HK-2 (cell line): ENCODE measurements around the gene MYOF.
"Not testable (repeated sequence)": the region's sequence is repeated elsewhere in the genome, so short reads cannot be mapped to it uniquely, and the experiment has no call there.

Source experiments
- DNase-seq: peaks from one replicate; pipeline ENCODE4 v3.0.0-alpha.2; 2018; ENCODE audit not compliant: unreplicated experiment

Gene MYOF

GRCh38 chr10:93476756-93477155 lies 5.4 kb downstream of the MYOF start:
- DNase-seq: no peak

GRCh38 chr10:93475871-93476270 lies 6.3 kb downstream of the MYOF start:
- DNase-seq: no peak

GRCh38 chr10:93475227-93475626 lies 6.9 kb downstream of the MYOF start:
- no peak for DNase-seq

GRCh38 chr10:93473804-93474472 lies 8.2 kb downstream of the MYOF start:
- DNase-seq: no peak

GRCh38 chr10:93473161-93473560 lies 9.0 kb downstream of the MYOF start:
- no peak for DNase-seq

GRCh38 chr10:93471110-93471651 lies 11.0 kb downstream of the MYOF start:
- DNase-seq: peak; percentile 56

GRCh38 chr10:93469454-93469853 lies 12.7 kb downstream of the MYOF start:
- DNase-seq: no peak

GRCh38 chr10:93468461-93469213 lies 13.5 kb downstream of the MYOF start:
- DNase-seq: peak; percentile 78

GRCh38 chr10:93467635-93468034 lies 14.5 kb downstream of the MYOF start:
- not testable (repeated sequence) for DNase-seq

- peak; percentile 98 for DNase-seq
These were observed 16.1 kb downstream of the MYOF start for GRCh38 chr10:93465806-93466675.

GRCh38 chr10:93464776-93465388 lies 17.3 kb downstream of the MYOF start:
- no peak for DNase-seq

GRCh38 chr10:93463723-93464476 lies 18.2 kb downstream of the MYOF start:
- DNase-seq: no peak

- DNase-seq: no peak
These were observed 19.3 kb downstream of the MYOF start for GRCh38 chr10:93462881-93463280.

GRCh38 chr10:93462371-93462770 lies 19.8 kb downstream of the MYOF start:
- no peak for DNase-seq

- DNase-seq: peak; percentile 76
These were observed 20.3 kb downstream of the MYOF start for GRCh38 chr10:93461807-93462178.

GRCh38 chr10:93461109-93461806 lies 20.9 kb downstream of the MYOF start:
- no peak for DNase-seq

- no peak for DNase-seq
These were observed 22.7 kb downstream of the MYOF start for GRCh38 chr10:93459466-93459865.

GRCh38 chr10:93458821-93459257 lies 23.3 kb downstream of the MYOF start:
- DNase-seq: peak; percentile 98

GRCh38 chr10:93457511-93457910 lies 24.6 kb downstream of the MYOF start:
- no peak for DNase-seq

GRCh38 chr10:93456480-93456879 lies 25.7 kb downstream of the MYOF start:
- no peak for DNase-seq
